Brain microvascular endothelial cell (primary cell): ENCODE results near the gene DNLZ.

Experiments
- DNase-seq: peaks from one replicate; pipeline ENCODE4 v3.0.0-alpha.2; 2020
- H3K27ac ChIP-seq: fragments of 250-450 bp; sonication (Bioruptor Pico); 2 replicates; pipeline ENCODE4 v1.5.1; 2020; ENCODE audit warnings: mild to moderate bottlenecking, moderate library complexity
- H3K27me3 ChIP-seq: fragments of 250-450 bp; sonication (Bioruptor Pico); replicated peaks from 2 replicates; pipeline ENCODE4 v1.5.1; 2020; ENCODE audit warnings: mild to moderate bottlenecking
- H3K36me3 ChIP-seq: fragments of 250-450 bp; sonication (Bioruptor Pico); replicated peaks from 2 replicates; pipeline ENCODE4 v1.5.1; 2020; ENCODE audit warnings: mild to moderate bottlenecking
- H3K4me3 ChIP-seq: 2 replicates; pipeline ENCODE4 v1.5.1; 2011; ENCODE audit warnings: low read depth, mild to moderate bottlenecking, control low read depth, low read length, moderate library complexity
- CTCF ChIP-seq: IDR thresholded peaks from 2 replicates; pipeline ENCODE4 v1.5.1; 2011; ENCODE audit warnings: low read depth, mild to moderate bottlenecking, moderate library complexity, low read length, control low read depth, inconsistent platforms; ENCODE audit errors: missing control alignments
- in situ Hi-C: cut with HindIII; loops from 2 replicates; pipeline ENCODE4 v1.10.0; 2017; ENCODE audit warnings: low sequenced_read_pairs, low pct_ligation_motif_present

DNLZ gene

GRCh38 chr9:136372006-136372405, 8.5 kb upstream of the DNLZ start:
- no peaks in the 10 kb centered on the region for H3K27me3 ChIP-seq
- no peak for DNase-seq
- peaks cover 11% of the 10 kb centered on the region for H3K36me3 ChIP-seq
- no peak overlapping the region for H3K27ac ChIP-seq
- in situ Hi-C loops = no loop called here
- no peak overlapping the region for H3K4me3 ChIP-seq
- TF ChIP-seq CTCF = no peak

DNA sequence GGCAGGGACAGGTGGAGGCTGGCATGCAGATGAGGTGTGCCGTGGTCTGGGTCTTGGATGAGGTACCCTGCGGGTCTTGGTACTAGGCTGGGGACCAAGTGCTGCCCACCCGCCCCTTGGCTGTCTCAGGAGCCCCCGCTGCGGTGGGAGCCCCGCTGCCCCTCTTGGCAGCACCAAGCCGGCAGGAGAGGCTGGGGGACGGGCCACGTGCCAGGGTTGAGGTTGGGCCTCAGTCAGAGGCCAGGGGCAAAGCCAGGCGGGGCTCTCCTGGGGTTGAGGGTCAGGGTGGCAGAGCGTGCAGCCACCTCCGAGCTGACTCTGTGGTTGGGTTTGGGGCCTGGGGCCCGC, 8.0 kb upstream of the DNLZ start:
- Histone ChIP-seq H3K36me3 (peaks cover 11% of the 10 kb centered on the region), H3K27ac (no peak overlapping the region), H3K27me3 (no peaks in the 10 kb centered on the region), H3K4me3 (no peak overlapping the region)
- no peak for TF ChIP-seq CTCF
- DNase-seq = no peak
- in situ Hi-C loops = no loop called here

DNA sequence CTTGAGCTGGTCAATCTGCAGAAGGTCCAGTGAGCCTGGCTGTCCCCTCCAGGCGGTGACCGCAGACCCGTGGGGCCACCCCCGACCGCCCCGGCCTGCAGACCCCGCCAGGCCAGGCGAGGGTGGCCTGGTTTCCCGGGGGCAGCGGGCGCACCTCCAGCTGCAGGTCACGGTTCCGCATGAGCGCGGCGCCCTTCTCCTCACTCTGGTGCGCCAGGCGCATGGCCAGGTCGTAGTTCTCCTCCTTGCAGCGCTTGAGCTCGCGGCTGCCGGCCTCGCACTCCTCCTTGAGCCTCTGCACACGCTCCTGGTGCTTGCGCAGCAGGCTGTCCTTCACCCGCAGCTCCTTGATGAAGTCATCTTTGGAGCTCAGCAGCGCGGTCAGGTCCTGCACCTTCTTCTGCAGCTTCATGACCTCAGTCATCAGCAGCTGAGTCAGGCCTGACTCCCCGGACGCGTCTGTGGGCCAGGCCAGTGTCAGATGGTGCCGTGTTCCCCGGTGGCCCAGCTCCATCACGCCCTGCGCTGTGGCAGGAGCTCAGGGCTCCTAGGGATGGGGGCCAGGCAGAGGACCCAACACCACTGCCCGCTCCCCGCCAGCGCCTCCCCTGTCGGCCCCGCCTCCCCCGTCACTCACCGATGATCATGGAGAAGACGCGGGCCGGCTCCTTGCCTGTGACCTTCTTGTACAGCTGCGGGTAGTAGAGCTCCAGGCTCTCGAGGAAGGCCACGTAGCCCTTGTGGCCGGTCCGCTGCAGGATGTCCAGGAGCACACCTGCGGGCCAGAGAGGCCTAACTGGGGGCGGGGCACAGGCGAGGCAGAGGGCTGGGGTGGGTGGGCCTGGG, 7.4 kb upstream of the DNLZ start:
- Histone ChIP-seq H3K27ac (no peak overlapping the region), H3K36me3 (peaks cover 11% of the 10 kb centered on the region)
- no peak for DNase-seq

DNA sequence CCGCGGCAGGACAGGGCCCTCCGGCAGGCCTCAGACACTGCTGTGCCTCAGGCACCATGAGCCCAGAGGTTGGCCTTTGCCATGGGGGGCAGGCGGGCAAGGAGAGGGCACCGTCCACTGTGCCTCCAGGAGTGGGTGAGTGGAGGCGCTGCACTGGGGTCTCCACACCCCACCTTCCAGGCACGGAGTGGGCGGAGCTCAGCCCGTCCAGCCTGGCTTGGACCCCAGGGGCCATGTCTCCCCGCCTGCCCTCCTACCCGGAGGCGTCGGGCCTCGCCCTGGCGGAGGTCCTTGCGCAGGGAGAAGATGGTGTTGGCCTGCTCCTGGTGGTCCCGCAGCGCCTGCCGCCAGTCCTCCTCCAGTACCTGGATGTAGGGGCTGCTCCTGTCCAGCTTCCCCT, 6.5 kb upstream of the DNLZ start:
- Histone ChIP-seq H3K27me3 (no peaks in the 10 kb centered on the region), H3K27ac (no peak overlapping the region), H3K4me3 (no peak overlapping the region), H3K36me3 (peaks cover 5% of the 10 kb centered on the region)
- no peak for TF ChIP-seq CTCF
- in situ Hi-C loops = no loop called here
- no peak for DNase-seq

More for the DNA sequence above, 7.4 kb upstream of the DNLZ start:
- Histone ChIP-seq H3K27me3 (no peaks in the 10 kb centered on the region), H3K4me3 (no peak overlapping the region)
- no peak for TF ChIP-seq CTCF
- in situ Hi-C loops = no loop called here

- in situ Hi-C loops = no loop called here
- Histone ChIP-seq H3K27me3 (no peaks in the 10 kb centered on the region), H3K36me3 (no peaks in the 10 kb centered on the region), H3K4me3 (no peak overlapping the region), H3K27ac (no peak overlapping the region)
- DNase-seq = no peak
- no peak for TF ChIP-seq CTCF
These were observed 4.6 kb upstream of the DNLZ start for GRCh38 chr9:136368190-136368589.
